ENCODE data around the gene CFAP74.

- TF ChIP-seq CTCF (IDR thresholded peaks at IDR 0.05): no peak
- no peak for TF ChIP-seq POLR2A (IDR thresholded peaks at IDR 0.05)
- TF ChIP-seq EP300 (IDR thresholded peaks at IDR 0.05): no peak
Measured at GRCh38 chr1:1976031-1976430, 27.6 kb downstream of the CFAP74 start.

All from tibial nerve (tissue), 4 donors.